Esophagus muscularis mucosa (tissue), 3 donors: ENCODE data around the gene AFF3.

Experiments used
- POLR2A ChIP-seq: fragments of 450-650 bp; IDR thresholded peaks from one replicate; pipeline ENCODE4 v1.6.1; 2017; ENCODE audit warnings: antibody characterized with exemption, moderate library complexity, mild to moderate bottlenecking, low read depth
- TF ChIP-seq, protein P1 (sequence below), 3 experiments: fragments of 200-600 bp in 2 of 3; fragments of 450-650 bp in 1 of 3; sonication (generic) in 2 of 3; IDR thresholded peaks; one replicate each; pipeline ENCODE4 v1.5.1; 2017 to 2019; ENCODE audit warnings: antibody characterized with exemption in 3 of 3, mild to moderate bottlenecking in 2 of 3, moderate library complexity in 1 of 3

DNA sequence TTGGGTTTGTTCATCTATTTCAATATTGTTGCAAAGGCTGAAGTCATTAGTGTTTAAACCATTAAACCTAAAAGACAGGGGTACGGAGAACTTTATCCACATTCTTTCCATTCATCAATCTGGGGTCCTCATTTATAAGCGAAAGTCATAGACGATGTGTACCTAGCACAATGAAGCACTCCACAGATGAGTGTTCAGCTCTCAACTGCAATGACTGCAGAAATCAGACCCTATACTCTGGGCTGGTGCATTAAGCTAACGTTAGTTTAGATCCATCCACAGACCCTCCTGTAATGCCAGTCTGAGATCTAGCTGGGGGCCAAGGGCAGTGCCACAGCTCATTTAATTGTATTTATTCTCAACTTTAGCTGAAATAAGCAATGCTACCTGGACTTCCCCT is 155.2 kb downstream of the AFF3 start:
- TF ChIP-seq, protein P1, sequence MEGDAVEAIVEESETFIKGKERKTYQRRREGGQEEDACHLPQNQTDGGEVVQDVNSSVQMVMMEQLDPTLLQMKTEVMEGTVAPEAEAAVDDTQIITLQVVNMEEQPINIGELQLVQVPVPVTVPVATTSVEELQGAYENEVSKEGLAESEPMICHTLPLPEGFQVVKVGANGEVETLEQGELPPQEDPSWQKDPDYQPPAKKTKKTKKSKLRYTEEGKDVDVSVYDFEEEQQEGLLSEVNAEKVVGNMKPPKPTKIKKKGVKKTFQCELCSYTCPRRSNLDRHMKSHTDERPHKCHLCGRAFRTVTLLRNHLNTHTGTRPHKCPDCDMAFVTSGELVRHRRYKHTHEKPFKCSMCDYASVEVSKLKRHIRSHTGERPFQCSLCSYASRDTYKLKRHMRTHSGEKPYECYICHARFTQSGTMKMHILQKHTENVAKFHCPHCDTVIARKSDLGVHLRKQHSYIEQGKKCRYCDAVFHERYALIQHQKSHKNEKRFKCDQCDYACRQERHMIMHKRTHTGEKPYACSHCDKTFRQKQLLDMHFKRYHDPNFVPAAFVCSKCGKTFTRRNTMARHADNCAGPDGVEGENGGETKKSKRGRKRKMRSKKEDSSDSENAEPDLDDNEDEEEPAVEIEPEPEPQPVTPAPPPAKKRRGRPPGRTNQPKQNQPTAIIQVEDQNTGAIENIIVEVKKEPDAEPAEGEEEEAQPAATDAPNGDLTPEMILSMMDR (IDR thresholded peaks at IDR 0.05): no peak
- TF ChIP-seq POLR2A: no peak
